ENCODE results near the gene CHORDC1.

DNA sequence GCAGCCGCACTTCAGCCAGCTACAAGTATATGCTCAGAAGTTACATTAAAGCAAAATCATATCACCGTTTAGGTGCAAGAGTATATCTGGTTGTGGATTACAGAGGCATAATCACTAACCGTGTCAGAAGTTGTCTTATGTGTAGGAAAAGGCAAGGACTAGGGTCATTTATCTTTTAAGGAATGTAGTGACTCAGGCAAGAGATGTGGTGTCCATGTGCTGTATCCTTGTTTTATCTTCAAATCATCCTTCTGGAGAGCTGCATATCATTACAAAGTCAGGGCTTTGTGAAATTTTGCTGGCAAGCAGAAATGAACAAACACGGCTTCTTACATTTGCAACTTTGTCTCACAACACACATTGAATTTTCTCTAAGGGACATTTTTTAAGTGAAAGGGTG lies 12.7 kb upstream of the CHORDC1 start:
- TF ChIP-seq POLR2A (IDR thresholded peaks at IDR 0.05) (no peak), CTCF (IDR thresholded peaks at IDR 0.05) (no peak)

Data from vagina (tissue), 2 donors.